GM18873 (cell line): ENCODE measurements around the gene PPEF1.

Experiments
- ATAC-seq: cut with Tn5 transposase; IDR thresholded peaks from one replicate; pipeline ENCODE4 v1.9.1; 2021; ENCODE audit warnings: mild to moderate bottlenecking, moderate library complexity, moderate number of reproducible peaks; ENCODE audit not compliant: unreplicated experiment, low FRiP score

Gene PPEF1

GRCh38 chrX:18875256-18875878, 167.9 kb downstream of the PPEF1 start:
- no peak for ATAC-seq

- ATAC-seq, result no peak
Measured at GRCh38 chrX:18877469-18877868, 170.0 kb downstream of the PPEF1 start.
